ENCODE data around the gene PCCA. TPM values are rescaled to one million over a fixed set of nuclear protein-coding genes. Genes with fewer than 3 reads are reported as not detected.

Gene PCCA
- total and polyA plus RNA-seq, 2 donors from 2014 or later: 86.2 to 222 TPM

- H3K4me1 ChIP-seq (ENCODE audit: control insufficient read depth in 2 of 3, insufficient read depth in 2 of 3, low read depth in 1 of 3, low read length in 3 of 3): no peaks in the 10 kb centered on the region
- H3K9me3 ChIP-seq (ENCODE audit: control insufficient read depth in 2 of 3, insufficient read depth in 1 of 3, low read length in 3 of 3): no peaks in the 10 kb centered on the region
- intact Hi-C loops (cut with DNase I): no loop called here
- TF ChIP-seq CTCF (IDR thresholded peaks at IDR 0.05; ENCODE audit: borderline replicate concordance, extremely low read depth, insufficient read depth): no peak
- no peaks in the 10 kb centered on the region for H3K36me3 ChIP-seq (ENCODE audit: control insufficient read depth in 2 of 3, insufficient read depth in 3 of 3, low read length in 3 of 3)
- no peak overlapping the region for H3K9ac ChIP-seq (ENCODE audit: low read length in 3 of 3)
- no peak for FAIRE-seq
- no peak overlapping the region for H3K27ac ChIP-seq (ENCODE audit: low read depth in 2 of 2, low read length in 2 of 2)
- DNase-seq: no peak
- H3K4me3 ChIP-seq (ENCODE audit: low read length in 3 of 3): no peak overlapping the region
- H3K27me3 ChIP-seq (ENCODE audit: control insufficient read depth, insufficient read depth, low read length): no peaks in the 10 kb centered on the region
Measured at GRCh38 chr13:100364591-100364990, 275.7 kb downstream of the PCCA start.

GRCh38 chr13:100365680-100366079, 276.8 kb downstream of the PCCA start:
- Histone ChIP-seq H3K36me3 (ENCODE audit: control insufficient read depth in 2 of 3, insufficient read depth in 3 of 3, low read length in 3 of 3) (no peaks in the 10 kb centered on the region), H3K4me1 (ENCODE audit: control insufficient read depth in 2 of 3, insufficient read depth in 2 of 3, low read depth in 1 of 3, low read length in 3 of 3) (no peaks in the 10 kb centered on the region), H3K9ac (ENCODE audit: low read length in 3 of 3) (no peak overlapping the region), H3K27ac (ENCODE audit: low read depth in 2 of 2, low read length in 2 of 2) (no peak overlapping the region), H3K4me3 (ENCODE audit: low read length in 3 of 3) (no peak overlapping the region), H3K9me3 (ENCODE audit: control insufficient read depth in 2 of 3, insufficient read depth in 1 of 3, low read length in 3 of 3) (no peaks in the 10 kb centered on the region), H3K27me3 (ENCODE audit: control insufficient read depth, insufficient read depth, low read length) (no peaks in the 10 kb centered on the region)
- no peak for TF ChIP-seq CTCF (IDR thresholded peaks at IDR 0.05; ENCODE audit: borderline replicate concordance, extremely low read depth, insufficient read depth)
- no peak for FAIRE-seq
- DNase-seq: no peak
- intact Hi-C loops (cut with DNase I): no loop called here

- peaks cover 0 to 2% (median 0%) of the 10 kb centered on the region in 3 donors for H3K36me3 ChIP-seq (ENCODE audit: control insufficient read depth in 2 of 3, insufficient read depth in 3 of 3, low read length in 3 of 3)
- no peak for TF ChIP-seq CTCF (IDR thresholded peaks at IDR 0.05; ENCODE audit: borderline replicate concordance, extremely low read depth, insufficient read depth)
- no peaks in the 10 kb centered on the region for H3K4me1 ChIP-seq (ENCODE audit: control insufficient read depth in 2 of 3, insufficient read depth in 2 of 3, low read depth in 1 of 3, low read length in 3 of 3)
- no peak overlapping the region for H3K4me3 ChIP-seq (ENCODE audit: low read length in 3 of 3)
- H3K27me3 ChIP-seq (ENCODE audit: control insufficient read depth, insufficient read depth, low read length): no peaks in the 10 kb centered on the region
- FAIRE-seq (no peak), DNase-seq (no peak)
- no peak overlapping the region for H3K9ac ChIP-seq (ENCODE audit: low read length in 3 of 3)
- H3K9me3 ChIP-seq (ENCODE audit: control insufficient read depth in 2 of 3, insufficient read depth in 1 of 3, low read length in 3 of 3): peaks cover 0 to 4% (median 2%) of the 10 kb centered on the region in 3 donors
- intact Hi-C loops (cut with DNase I): no loop called here
- no peak overlapping the region for H3K27ac ChIP-seq (ENCODE audit: low read depth in 2 of 2, low read length in 2 of 2)
Measured at GRCh38 chr13:100378533-100378932, 289.6 kb downstream of the PCCA start.

GRCh38 chr13:100381595-100382224, 292.8 kb downstream of the PCCA start:
- Histone ChIP-seq H3K27me3 (ENCODE audit: control insufficient read depth, insufficient read depth, low read length) (no peaks in the 10 kb centered on the region), H3K9me3 (ENCODE audit: control insufficient read depth in 2 of 3, insufficient read depth in 1 of 3, low read length in 3 of 3) (peaks cover 0 to 4% (median 2%) of the 10 kb centered on the region in 3 donors), H3K4me3 (ENCODE audit: low read length in 3 of 3) (peak overlapping the region in 1 of 3 donors; percentile 3), H3K27ac (ENCODE audit: low read depth in 2 of 2, low read length in 2 of 2) (no peak overlapping the region), H3K9ac (ENCODE audit: low read length in 3 of 3) (no peak overlapping the region), H3K36me3 (ENCODE audit: control insufficient read depth in 2 of 3, insufficient read depth in 3 of 3, low read length in 3 of 3) (peaks cover 0 to 2% (median 0%) of the 10 kb centered on the region in 3 donors), H3K4me1 (ENCODE audit: control insufficient read depth in 2 of 3, insufficient read depth in 2 of 3, low read depth in 1 of 3, low read length in 3 of 3) (no peaks in the 10 kb centered on the region)
- TF ChIP-seq CTCF (IDR thresholded peaks at IDR 0.05; ENCODE audit: borderline replicate concordance, extremely low read depth, insufficient read depth): no peak
- intact Hi-C loops (cut with DNase I): no loop called here
- no peak for FAIRE-seq
- DNase-seq: no peak
